Naive thymus-derived CD4-positive, alpha-beta T cell (primary cell): ENCODE data around the gene APOF. TPM values are rescaled to one million over a fixed set of nuclear protein-coding genes. Genes with fewer than 3 reads are reported as not detected.
A peak's percentile ranks its signal among the peaks of the same experiment; 100 is the strongest.
"Not testable (repeated sequence)": the region's sequence is repeated elsewhere in the genome, so short reads cannot be mapped to it uniquely, and the experiment has no call there.

Experiments
- ATAC-seq: fragments of 150-1000 bp; cut with Tn5 transposase; 2 replicates; pipeline ENCODE4 v1.10.0; 2021; ENCODE audit warnings: mild to moderate bottlenecking, moderate library complexity
- CTCF ChIA-PET: fragments of 350-600 bp; sonication (Branson Sonifier 250); formaldehyde crosslinking; loops from one replicate; lab custom pipeline; 2021; ENCODE audit warnings: antibody characterized with exemption; lab: Charles Lee
- POLR2A ChIA-PET: fragments of 350-600 bp; sonication (Branson Sonifier 250); formaldehyde crosslinking; loops from one replicate; lab custom pipeline; 2021; ENCODE audit warnings: antibody characterized with exemption, inconsistent platforms; lab: Charles Lee
- DNase-seq, 9 donors: peaks; one replicate each; pipeline versions ENCODE4 v3.0.0 to v3.0.0-alpha.2; 2020 to 2022; ENCODE audit warnings: mixed read lengths in 1 of 9
- H3K27ac ChIP-seq: one replicate; pipeline ENCODE4 v1.7.0; 2013; ENCODE audit warnings: mild to moderate bottlenecking, low read depth, low read length, moderate library complexity
- H3K27me3 ChIP-seq, 2 donors: one replicate each; pipeline ENCODE4 v1.7.0; 2013; ENCODE audit warnings: low read length in 2 of 2, mild to moderate bottlenecking in 2 of 2, moderate library complexity in 2 of 2; ENCODE audit not compliant: control insufficient read depth in 2 of 2, insufficient read depth in 2 of 2
- H3K36me3 ChIP-seq, 3 experiments: 1 replicate in 2 of 3; 2 replicates in 1 of 3; pipeline ENCODE4 v1.7.0; 2013; ENCODE audit warnings: low read length in 3 of 3, mild to moderate bottlenecking in 3 of 3, moderate library complexity in 1 of 3; ENCODE audit not compliant: insufficient read depth in 3 of 3, control insufficient read depth in 2 of 3
- H3K4me1 ChIP-seq, 2 donors: one replicate each; pipeline ENCODE4 v1.7.0; 2013; ENCODE audit warnings: low read length in 2 of 2, mild to moderate bottlenecking in 2 of 2, moderate library complexity in 1 of 2; ENCODE audit not compliant: control insufficient read depth in 2 of 2, insufficient read depth in 2 of 2
- H3K4me3 ChIP-seq: 2 replicates; pipeline ENCODE4 v1.7.0; 2013; ENCODE audit warnings: mild to moderate bottlenecking, low read length
- H3K9me3 ChIP-seq, 3 experiments: 1 replicate in 2 of 3; 2 replicates in 1 of 3; pipeline ENCODE4 v1.7.0; 2013; ENCODE audit warnings: low read length in 3 of 3; ENCODE audit not compliant: control insufficient read depth in 2 of 3
- H3K27ac Mint-ChIP-seq, 9 donors: one replicate each; pipeline ENCODE4 v1.8.0; 2020 to 2022; ENCODE audit warnings: mixed read lengths in 9 of 9, mild to moderate bottlenecking in 8 of 9, moderate library complexity in 5 of 9, inconsistent platforms in 2 of 9
- H3K27me3 Mint-ChIP-seq, 5 donors: one replicate each; pipeline ENCODE4 v1.8.0; 2021 to 2022; ENCODE audit warnings: mixed read lengths in 5 of 5, mild to moderate bottlenecking in 1 of 5
- H3K36me3 Mint-ChIP-seq, 5 donors: one replicate each; pipeline ENCODE4 v1.8.0; 2020 to 2022; ENCODE audit warnings: mixed read lengths in 5 of 5, mild to moderate bottlenecking in 3 of 5, inconsistent platforms in 1 of 5
- H3K4me1 Mint-ChIP-seq, 7 donors: one replicate each; pipeline ENCODE4 v1.8.0; 2020 to 2022; ENCODE audit warnings: mixed read lengths in 7 of 7, mild to moderate bottlenecking in 3 of 7, inconsistent platforms in 1 of 7
- H3K4me3 Mint-ChIP-seq, 10 donors: one replicate each; pipeline ENCODE4 v1.8.0; 2020 to 2022; ENCODE audit warnings: mild to moderate bottlenecking in 10 of 10, mixed read lengths in 10 of 10, moderate library complexity in 6 of 10, inconsistent platforms in 2 of 10
- H3K9me3 Mint-ChIP-seq, 11 donors: one replicate each; pipeline ENCODE4 v1.8.0; 2020 to 2022; ENCODE audit warnings: mixed read lengths in 11 of 11, mild to moderate bottlenecking in 4 of 11, inconsistent platforms in 1 of 11, moderate library complexity in 1 of 11
- intact Hi-C, 2 donors: fragments of 100-400 bp; cut with micrococcal nuclease; formaldehyde crosslinking; loops; one replicate each; pipeline ENCODE4 v1.15.1; 2023
- polyA plus RNA-seq, 2 donors: library from polyadenylated mRNA; unstranded; fragments of 300-500 nt; fragmentation: Illumina TruSeq; gene quantifications; one replicate each; pipeline ENCODE4 v1.2.3, GENCODE V29; 2021
- total RNA-seq, 6 experiments: library from RNA in 5 of 6; stranded (reverse) in 5 of 6; gene quantifications; 1 replicate in 5 of 6; 2 replicates in 1 of 6; pipeline ENCODE4 v1.2.3 and lab custom pipeline; 2021 to 2026

The APOF gene
- total and polyA plus RNA-seq, 7 experiments from 2014 or later = 0.12 TPM; not detected in 6

DNA sequence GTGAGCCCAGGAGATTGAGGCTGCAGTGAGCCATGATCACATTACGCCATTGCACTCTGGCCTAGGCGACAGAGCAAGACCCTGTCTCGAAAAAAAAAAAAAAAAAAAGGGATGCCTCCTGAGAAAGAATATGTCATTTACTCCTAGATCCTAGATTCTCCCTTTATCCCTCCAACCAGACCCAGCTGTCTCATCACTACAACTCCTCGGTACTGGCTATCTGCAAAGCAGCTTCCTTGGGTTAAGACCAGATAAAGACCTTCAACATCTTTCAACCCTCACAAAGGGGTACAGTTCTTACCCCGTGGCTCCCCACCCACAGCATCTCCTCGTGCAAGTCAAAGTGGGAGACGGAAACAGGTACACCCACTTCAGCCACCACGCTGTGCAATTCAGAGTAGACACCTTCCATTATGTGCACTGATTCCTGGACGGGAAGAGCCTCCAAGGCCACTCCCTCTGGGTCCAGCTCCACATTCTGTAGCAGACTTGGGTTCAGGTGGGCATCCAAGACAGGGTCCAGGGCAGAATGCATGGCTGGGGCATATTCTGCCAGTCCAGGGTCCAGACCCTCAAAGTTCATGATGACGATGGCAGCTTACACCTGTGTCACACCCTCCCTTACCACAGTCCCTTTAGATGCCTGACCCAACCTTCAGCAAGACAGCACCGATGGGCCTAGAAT is 30.0 kb downstream of the APOF start:
- Mint-ChIP-seq H3K4me3 (peak overlapping the region; percentile 89 to 99 (median 95)), H3K4me1 (peaks cover 12 to 53% (median 36%) of the 10 kb centered on the region in 7 donors), H3K27ac (peak overlapping the region; percentile 97 to 100 (median 99)), H3K27me3 (peaks cover 0 to 2% (median 0%) of the 10 kb centered on the region in 5 donors), H3K36me3 (peaks cover 0 to 14% (median 3%) of the 10 kb centered on the region in 5 donors), H3K9me3 (peaks cover 0 to 2% (median 0%) of the 10 kb centered on the region in 11 donors)
- H3K9me3 ChIP-seq = no peaks in the 10 kb centered on the region
- CTCF ChIA-PET = interaction anchor here (0.6 to 3.0 kb wide), 5 partner anchors 27 to 261 kb away, joined by 3 to 10 read pairs (median 5); partner anchors contain the start of genes RNF41 and STAT2
- peak overlapping the region; percentile 98 for H3K27ac ChIP-seq
- H3K4me3 ChIP-seq = peak overlapping the region; percentile 93
- H3K36me3 ChIP-seq = peaks cover 0 to 10% (median 0%) of the 10 kb centered on the region in 3 experiments
- H3K27me3 ChIP-seq = no peaks in the 10 kb centered on the region
- intact Hi-C loops = loop anchor here in 1 of 2 donors (1.0 to 10.0 kb wide), 6 partner anchors 16 to 1412 kb away; partner anchors contain the start of genes CS, NABP2, RNF41 and SPRYD4
- no peak for ATAC-seq
- no peak for DNase-seq
- POLR2A ChIA-PET = interaction anchor here (0.7 to 9.8 kb wide), 15 partner anchors 9 to 503 kb away, joined by 3 to 156 read pairs (median 4); partner anchors contain the start of genes APOF, CNPY2, COQ10A and DNAJC14
- H3K4me1 ChIP-seq = peaks cover 16 to 20% of the 10 kb centered on the region in 2 donors

DNA sequence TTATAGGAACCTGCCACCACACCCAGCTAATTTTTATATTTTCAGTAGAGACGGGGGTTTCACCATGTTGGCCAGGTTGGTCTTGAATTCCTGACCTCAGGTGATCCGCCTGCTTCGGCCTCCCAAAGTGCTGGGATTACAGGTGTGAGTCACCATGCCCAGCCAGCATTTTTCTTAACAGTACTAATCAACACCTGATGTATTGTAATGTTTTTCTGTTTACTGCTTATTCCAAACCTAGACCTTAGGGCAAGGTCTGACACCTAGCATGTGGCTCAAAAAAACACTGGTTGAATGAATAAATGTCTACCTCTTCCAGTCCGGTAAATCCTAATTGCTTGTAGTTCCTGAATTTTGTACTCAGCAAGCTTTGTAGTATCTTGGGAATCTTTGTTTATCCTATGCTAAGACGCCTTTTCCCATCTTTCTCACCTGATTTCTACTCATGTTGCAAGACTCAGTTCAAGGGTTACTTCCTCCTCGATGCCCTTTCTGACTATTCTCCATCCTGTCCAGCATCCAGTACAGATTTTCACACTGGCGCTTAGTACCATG is 31.6 kb downstream of the APOF start:
- peaks cover 0 to 27% (median 9%) of the 10 kb centered on the region in 3 experiments for H3K36me3 ChIP-seq
- Mint-ChIP-seq H3K27ac (peak overlapping the region in 4 of 9 donors; percentile 8 to 68 (median 26)), H3K36me3 (peaks cover 5 to 25% (median 16%) of the 10 kb centered on the region in 5 donors), H3K27me3 (peaks cover 0 to 2% (median 0%) of the 10 kb centered on the region in 5 donors), H3K9me3 (peaks cover 0 to 2% (median 0%) of the 10 kb centered on the region in 11 donors), H3K4me3 (no peak overlapping the region), H3K4me1 (peaks cover 12 to 39% (median 25%) of the 10 kb centered on the region in 7 donors)
- H3K27me3 ChIP-seq = no peaks in the 10 kb centered on the region
- intact Hi-C loops = loop anchor here in 1 of 2 donors (5.0 to 10.0 kb wide), 3 partner anchors 109 to 1414 kb away; partner anchors contain the start of genes NABP2, RNF41, TIMELESS and TSPAN31
- H3K27ac ChIP-seq = no peak overlapping the region
- no peaks in the 10 kb centered on the region for H3K9me3 ChIP-seq
- POLR2A ChIA-PET = interaction anchor here (0.7 to 9.8 kb wide), 4 partner anchors 22 to 205 kb away, joined by 3 to 156 read pairs (median 8); partner anchors contain the start of genes APOF and STAT2
- CTCF ChIA-PET = interaction anchor here (0.5 to 0.7 kb wide), 2 partner anchors 63 to 175 kb away, joined by 3 read pairs; no protein-coding TSS in a partner anchor
- no peak for ATAC-seq
- H3K4me3 ChIP-seq = no peak overlapping the region
- peaks cover 16 to 18% of the 10 kb centered on the region in 2 donors for H3K4me1 ChIP-seq
- DNase-seq = no peak

DNA sequence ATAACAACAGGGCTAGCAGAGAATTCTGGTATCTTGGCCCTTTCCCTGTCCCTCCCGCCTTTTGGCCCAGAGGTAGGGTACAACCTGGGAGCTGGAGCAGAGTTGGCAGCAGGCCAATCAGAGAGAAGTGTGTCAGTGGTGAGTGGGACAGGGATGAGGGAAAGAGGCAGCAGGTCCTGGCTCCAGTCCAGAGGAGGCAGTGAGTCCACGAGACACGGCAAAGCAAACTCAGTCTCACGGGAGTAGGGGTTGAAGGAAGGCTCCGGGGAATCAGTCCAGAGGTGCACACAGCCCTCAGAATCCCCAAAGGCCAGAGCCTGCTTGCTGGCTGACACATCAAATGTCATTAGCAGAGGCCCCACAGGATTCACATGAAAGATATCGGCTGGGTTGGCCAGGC is 36.1 kb downstream of the APOF start:
- H3K9me3 ChIP-seq = no peaks in the 10 kb centered on the region
- Mint-ChIP-seq H3K9me3 (no peaks in the 10 kb centered on the region), H3K27me3 (no peaks in the 10 kb centered on the region), H3K4me3 (no peak overlapping the region), H3K36me3 (peaks cover 28 to 52% (median 33%) of the 10 kb centered on the region in 5 donors), H3K4me1 (peaks cover 0 to 8% (median 5%) of the 10 kb centered on the region in 7 donors), H3K27ac (peak overlapping the region in 1 of 9 donors; percentile 10)
- no peaks in the 10 kb centered on the region for H3K27me3 ChIP-seq
- no peak for DNase-seq
- no peak for ATAC-seq
- H3K4me3 ChIP-seq = no peak overlapping the region
- POLR2A ChIA-PET = interaction anchor here (0.9 to 2.3 kb wide), 2 partner anchors 12 to 138 kb away, joined by 3 to 11 read pairs; partner anchors contain the start of gene IL23A
- CTCF ChIA-PET = no interaction called here
- peaks cover 0 to 70% (median 31%) of the 10 kb centered on the region in 3 experiments for H3K36me3 ChIP-seq
- no peaks in the 10 kb centered on the region for H3K4me1 ChIP-seq
- no peak overlapping the region for H3K27ac ChIP-seq
- intact Hi-C loops = no loop called here

DNA sequence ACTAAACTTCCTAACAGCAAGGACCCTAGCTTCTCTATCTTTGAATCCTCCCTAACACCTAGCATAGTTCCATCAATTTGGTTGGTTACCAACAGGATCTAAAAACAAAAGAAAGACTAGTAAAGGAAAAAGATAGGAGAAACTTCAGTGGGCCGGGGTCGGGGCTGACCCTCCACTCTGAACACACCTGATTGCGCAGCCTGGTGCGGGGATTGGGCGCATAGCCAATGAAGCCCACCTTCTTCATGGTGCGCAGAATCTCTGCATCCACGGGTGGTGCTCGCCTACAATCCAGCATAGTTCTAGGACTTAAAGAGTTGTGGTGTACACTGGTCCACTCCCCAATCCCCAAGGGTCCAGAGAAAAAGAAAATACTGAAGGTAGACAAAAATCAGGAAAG is 36.5 kb downstream of the APOF start:
- ATAC-seq (no peak), DNase-seq (no peak)
- Mint-ChIP-seq H3K27me3 (no peaks in the 10 kb centered on the region), H3K9me3 (no peaks in the 10 kb centered on the region), H3K27ac (peak overlapping the region in 1 of 9 donors; percentile 34), H3K4me1 (peaks cover 0 to 7% (median 4%) of the 10 kb centered on the region in 7 donors), H3K36me3 (peaks cover 28 to 48% (median 33%) of the 10 kb centered on the region in 5 donors), H3K4me3 (peak overlapping the region in 1 of 10 donors; percentile 32)
- ChIA-PET POLR2A (interaction anchor here (0.9 kb wide), 2 partner anchors 11 to 138 kb away, joined by 3 to 4 read pairs; no protein-coding TSS in a partner anchor), CTCF (no interaction called here)
- no peaks in the 10 kb centered on the region for H3K27me3 ChIP-seq
- peaks cover 0 to 70% (median 31%) of the 10 kb centered on the region in 3 experiments for H3K36me3 ChIP-seq
- no peak overlapping the region for H3K4me3 ChIP-seq
- no peaks in the 10 kb centered on the region for H3K9me3 ChIP-seq
- no peaks in the 10 kb centered on the region for H3K4me1 ChIP-seq
- H3K27ac ChIP-seq = no peak overlapping the region
- intact Hi-C loops = no loop called here

DNA sequence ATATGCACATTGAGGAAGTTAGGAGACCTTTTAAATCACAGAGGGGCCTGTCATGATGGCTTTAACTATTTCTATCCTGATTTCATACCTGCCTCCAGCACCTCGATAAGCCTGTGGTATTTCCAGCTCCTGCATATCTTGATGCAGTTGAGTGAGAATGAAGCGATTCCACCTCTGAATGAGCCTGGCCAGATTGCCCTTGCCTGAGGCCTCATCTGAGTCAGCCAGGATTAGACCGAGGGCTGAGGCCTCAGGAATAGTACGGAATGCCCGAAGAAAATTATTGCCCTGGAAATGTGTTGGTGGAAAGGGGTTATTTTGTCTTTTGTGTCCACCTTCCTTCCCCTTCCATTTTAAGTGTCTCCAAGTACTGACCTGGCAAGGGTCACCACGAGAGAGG is 38.5 kb downstream of the APOF start:
- Histone ChIP-seq H3K4me3 (no peak overlapping the region), H3K36me3 (peaks cover 0 to 79% (median 31%) of the 10 kb centered on the region in 3 experiments), H3K9me3 (no peaks in the 10 kb centered on the region), H3K27ac (no peak overlapping the region), H3K27me3 (no peaks in the 10 kb centered on the region), H3K4me1 (no peaks in the 10 kb centered on the region)
- no peak for ATAC-seq
- H3K27me3 Mint-ChIP-seq = no peaks in the 10 kb centered on the region
- H3K27ac Mint-ChIP-seq = peak overlapping the region in 1 of 9 donors; percentile 20
- DNase-seq = no peak
- ChIA-PET POLR2A (interaction anchor here (0.6 to 1.9 kb wide), 4 partner anchors 8 to 175 kb away, joined by 5 to 7 read pairs (median 6); partner anchors contain the start of genes CNPY2, IL23A and PAN2), CTCF (no interaction called here)
- no peak overlapping the region for H3K4me3 Mint-ChIP-seq
- peaks cover 0 to 7% (median 0%) of the 10 kb centered on the region in 7 donors for H3K4me1 Mint-ChIP-seq
- H3K36me3 Mint-ChIP-seq = peaks cover 28 to 53% (median 33%) of the 10 kb centered on the region in 5 donors
- no peaks in the 10 kb centered on the region for H3K9me3 Mint-ChIP-seq
- intact Hi-C loops = no loop called here

DNA sequence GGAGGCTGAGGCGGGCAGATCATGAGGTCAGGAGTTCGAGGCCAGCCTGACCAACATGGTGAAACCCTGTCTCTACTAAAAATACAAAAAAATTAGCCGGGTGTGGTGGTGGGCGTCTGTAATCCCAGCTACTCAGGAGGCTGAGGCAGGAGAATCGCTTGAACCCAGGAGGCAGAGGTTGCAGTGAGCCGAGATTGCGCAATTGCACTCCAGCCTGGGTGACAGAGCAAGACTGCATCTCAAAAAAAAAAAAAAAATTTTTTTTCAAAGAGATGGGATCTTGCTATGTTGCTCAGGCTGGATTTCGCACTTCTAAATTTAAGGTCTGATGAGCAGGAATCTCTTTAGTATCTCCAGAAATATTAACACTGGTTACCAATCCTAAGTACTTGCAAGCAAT is 41.0 kb downstream of the APOF start:
- H3K4me1 ChIP-seq, H3K4me3 ChIP-seq, intact Hi-C loops, H3K9me3 Mint-ChIP-seq, DNase-seq, H3K4me1 Mint-ChIP-seq, H3K27ac Mint-ChIP-seq, H3K27me3 Mint-ChIP-seq, H3K27ac ChIP-seq, H3K9me3 ChIP-seq, ATAC-seq, H3K4me3 Mint-ChIP-seq, H3K27me3 ChIP-seq: not testable (repeated sequence)
- ChIA-PET CTCF (interaction anchor here (1.2 kb wide), 1 partner anchor 90 kb away, joined by 6 read pairs; no protein-coding TSS in a partner anchor), POLR2A (interaction anchor here (0.7 kb wide), 1 partner anchor 129 kb away, joined by 3 read pairs; no protein-coding TSS in a partner anchor)
- H3K36me3 Mint-ChIP-seq = peaks cover 23 to 41% (median 30%) of the 10 kb centered on the region in 5 donors
- peaks cover 4 to 67% (median 25%) of the 10 kb centered on the region in 3 experiments for H3K36me3 ChIP-seq
